DMS153 treated with DMSO at 0.1 percent for 48 hours (cell line): Measurements from ENCODE around the gene LYPD6B.

Source experiments
- DNase-seq: peaks from one replicate; lab custom pipeline; 2025; ENCODE audit not compliant: unreplicated experiment; lab: John Stamatoyannopoulos, UW

LYPD6B gene

DNA sequence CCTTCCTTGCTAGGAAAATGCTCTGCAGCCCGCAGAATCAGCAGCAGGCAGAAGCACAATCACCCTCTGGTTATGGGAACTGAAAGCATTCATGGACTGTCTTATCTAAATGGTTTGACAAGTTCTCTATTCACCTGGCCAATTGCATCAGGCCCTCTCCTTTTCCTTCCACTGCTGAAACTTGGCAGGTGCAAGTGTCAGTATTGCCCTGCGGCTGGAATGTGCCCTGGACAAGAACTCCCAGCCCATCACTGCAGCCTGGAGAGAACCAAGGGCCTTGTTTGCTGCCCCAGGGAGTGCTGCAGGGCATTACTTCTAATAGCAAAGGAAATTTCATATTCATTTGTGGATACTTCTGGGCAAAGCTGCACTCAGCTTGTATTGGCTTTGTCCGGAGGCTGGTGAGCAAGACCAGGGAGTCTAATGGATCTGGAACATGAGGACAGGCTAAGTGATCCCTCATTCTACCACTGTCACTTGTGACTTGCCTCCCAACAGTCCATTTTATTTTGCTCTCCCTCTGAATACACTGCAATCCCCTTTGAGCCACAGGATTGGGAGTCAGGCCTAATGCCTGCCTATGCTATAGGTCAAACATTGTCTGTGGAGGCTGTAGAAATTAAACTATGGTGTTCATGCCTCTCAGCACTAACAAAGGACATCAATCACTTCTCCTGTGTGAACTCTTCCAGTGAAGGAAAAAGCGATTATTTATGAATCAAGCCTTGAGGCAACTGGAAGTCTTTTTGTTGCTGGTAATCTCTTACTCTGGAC, 116.9 kb downstream of the LYPD6B start:
- DNase-seq = no peak

DNA sequence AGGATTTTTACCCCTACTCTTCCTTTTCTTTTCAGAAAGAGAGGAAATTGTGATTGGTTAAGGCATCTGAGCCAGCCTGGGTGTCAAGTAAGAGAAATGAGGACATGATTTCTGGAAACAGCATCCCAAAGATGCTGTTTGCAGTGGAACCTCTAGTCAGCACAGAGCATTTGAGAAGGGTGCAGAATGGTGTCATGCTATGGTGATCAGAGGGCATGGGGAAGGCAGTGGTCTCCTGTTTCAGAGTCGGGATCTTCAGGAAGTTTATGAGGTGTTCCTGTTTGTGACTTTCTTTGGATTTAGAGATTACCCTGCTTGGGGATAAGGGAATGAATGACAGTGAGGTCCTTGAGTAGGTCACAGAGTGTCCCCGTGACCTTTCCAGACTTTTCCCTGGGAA, 117.5 kb downstream of the LYPD6B start:
- DNase-seq = no peak

DNA sequence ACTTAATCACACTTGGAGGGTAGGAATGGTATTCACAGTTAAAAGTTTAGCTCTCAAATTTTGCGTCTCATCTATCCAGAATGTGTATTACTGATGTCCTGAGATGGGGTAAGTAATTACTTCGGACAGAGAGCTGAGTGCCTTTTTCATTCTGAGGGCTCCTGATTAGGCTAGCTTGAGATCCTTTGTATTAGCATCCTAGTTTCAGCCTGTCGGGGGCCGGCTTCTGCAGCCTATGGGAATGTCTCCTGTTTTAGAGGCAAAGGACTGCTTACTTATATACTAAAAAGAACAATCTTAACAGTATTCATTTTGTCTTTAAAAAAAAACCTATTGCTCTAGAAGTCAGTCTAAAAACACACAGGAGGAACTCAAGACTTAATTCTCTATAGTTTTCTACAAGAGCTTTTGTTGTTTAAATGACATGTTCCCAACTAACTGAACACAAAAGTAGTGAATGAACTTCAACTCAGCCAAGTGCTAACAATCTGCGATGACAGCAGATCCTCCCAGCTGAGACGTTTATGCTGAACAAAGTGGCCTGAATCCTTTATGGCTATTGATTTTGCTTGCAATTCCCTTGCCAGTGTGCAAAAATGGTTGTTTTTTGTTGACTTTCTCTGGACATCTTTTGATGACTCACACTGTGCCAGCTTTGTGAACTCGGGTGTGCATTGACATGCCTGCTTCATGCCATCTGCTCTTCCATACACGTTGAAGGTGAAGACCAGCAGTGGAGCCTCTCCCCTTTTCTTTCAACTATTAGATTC, 118.7 kb downstream of the LYPD6B start:
- no peak for DNase-seq

DNA sequence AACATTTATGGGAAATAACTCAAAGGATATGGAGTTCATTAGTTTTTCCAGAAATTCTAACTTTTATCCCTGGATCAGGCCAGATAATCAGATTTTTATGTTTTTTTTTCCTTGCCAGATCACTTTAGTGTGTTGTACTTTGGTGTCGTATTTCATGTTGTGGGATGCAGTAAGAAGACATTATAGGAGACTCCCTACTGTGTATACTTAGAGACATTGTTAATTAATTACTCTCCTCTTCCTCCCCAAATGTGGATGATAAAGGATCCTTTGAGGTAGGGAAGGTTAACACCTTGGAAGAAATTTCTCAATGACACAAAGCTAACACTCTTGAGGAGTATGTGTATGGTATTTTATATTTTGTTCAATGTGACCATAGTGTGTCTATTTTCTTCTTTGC, 120.5 kb downstream of the LYPD6B start:
- DNase-seq = no peak

DNA sequence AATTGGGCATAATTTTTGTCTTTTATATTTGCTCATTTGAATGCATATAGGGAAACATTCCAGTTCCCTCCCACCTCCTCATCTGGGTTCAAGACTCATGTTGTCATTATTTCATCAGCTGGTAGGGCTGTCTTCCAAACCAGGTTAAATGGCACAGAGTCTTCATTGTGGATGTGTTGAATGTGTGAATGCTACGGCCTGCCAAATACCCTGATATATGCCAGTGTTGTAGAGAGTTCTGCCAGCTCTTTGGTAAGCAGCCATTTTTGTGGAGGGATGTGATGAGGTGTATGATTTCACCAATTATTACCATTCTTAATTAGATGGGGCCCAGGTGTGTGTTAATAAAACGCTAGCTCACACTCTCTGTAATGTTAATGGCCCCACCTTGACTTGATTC, 121.7 kb downstream of the LYPD6B start:
- DNase-seq = no peak

DNA sequence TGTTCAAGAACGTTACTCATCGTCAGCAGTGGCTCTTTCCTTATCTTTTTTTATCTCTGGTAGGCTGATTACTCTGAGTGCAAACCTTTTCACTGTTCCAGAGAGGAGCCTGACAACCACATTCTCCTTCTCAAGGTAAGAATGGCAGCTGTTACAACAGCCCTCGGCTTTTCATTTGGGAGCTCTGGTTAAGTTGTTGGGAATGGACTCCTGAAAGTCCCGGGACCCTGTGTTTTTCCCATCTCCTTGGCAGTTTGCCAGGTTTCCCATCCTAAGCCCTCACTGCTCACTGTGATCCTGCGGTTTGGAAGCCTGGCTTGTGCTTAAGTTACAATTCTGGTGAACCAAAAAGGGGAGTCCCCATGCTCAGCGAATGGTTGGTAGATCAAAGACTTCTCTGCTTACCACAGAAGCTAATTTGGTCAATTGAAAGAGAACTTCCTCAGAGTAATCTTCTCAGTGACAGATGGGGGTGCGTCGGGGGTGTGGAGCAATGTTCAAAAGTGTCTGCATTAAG, 122.3 kb downstream of the LYPD6B start:
- DNase-seq = no peak

DNA sequence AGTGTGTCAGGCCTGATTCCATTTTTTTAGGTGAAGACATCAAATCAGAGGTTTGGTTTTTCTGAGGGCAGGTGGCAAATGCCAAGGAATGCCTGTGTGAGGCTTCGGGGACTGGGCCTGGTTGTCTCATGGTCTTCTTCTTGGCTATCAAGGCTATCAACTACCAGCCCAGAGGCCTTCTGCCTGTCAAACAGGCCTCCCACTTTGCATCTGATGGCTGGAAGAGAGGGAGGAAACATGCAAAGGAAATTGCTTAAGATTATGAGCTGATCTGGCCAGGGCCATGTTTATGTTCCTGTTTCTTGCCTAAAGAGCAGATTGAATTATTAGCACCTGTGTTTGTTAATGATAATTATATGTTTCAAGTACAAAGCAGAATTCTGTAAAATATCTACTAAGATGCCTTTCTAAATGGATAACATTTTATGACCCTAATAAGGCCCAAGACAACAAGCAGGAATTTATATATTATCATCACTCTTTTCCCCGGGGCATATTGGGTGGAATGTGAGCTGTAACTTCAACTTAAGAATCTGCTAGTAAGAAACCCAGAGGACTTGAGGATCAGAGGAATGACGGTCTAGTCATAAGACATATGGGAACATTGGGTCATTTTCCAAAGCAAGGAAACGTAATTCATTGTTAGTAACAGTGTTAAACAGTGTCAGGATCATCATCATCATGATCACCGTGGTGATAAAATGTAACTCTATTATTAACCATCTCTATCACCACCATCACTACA, 123.2 kb downstream of the LYPD6B start:
- DNase-seq = no peak

DNA sequence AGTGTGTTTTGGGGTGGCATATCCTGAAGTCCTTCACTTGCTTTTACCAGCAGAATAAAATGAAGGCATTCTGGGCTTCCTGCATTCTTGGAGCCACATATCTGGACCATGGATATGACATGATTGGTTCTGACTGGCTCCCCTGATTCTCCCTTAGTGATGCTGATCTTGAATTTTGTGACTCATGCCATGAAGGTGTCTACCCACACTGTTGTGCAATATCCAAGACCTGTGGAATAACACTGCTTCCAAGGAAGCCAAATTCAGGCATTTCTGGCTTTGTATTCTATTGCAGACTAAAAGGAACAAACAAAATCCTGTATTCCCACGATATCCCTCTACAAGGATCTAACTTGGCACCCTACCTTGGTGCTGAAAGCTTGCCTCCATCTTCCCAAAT, 125.8 kb downstream of the LYPD6B start:
- no peak for DNase-seq

DNA sequence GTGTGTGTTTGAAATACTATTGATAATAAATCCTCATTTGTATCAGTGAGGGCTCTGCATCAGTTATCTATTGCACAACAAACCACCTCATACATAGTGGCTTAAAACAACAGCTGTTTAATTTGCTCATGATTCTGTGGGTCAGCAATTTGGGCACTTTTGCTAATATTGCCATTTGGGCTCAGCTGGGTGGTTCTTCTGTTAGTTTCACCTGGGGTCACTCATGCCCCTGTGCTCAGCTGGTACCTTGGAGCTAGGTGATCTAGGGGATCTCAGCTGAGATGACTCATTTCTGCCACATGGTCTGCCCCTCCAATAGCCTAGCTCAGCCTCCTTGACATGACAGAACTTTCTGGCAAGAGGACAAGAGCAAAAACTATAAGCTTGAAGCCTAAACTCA, 126.3 kb downstream of the LYPD6B start:
- DNase-seq = no peak

DNA sequence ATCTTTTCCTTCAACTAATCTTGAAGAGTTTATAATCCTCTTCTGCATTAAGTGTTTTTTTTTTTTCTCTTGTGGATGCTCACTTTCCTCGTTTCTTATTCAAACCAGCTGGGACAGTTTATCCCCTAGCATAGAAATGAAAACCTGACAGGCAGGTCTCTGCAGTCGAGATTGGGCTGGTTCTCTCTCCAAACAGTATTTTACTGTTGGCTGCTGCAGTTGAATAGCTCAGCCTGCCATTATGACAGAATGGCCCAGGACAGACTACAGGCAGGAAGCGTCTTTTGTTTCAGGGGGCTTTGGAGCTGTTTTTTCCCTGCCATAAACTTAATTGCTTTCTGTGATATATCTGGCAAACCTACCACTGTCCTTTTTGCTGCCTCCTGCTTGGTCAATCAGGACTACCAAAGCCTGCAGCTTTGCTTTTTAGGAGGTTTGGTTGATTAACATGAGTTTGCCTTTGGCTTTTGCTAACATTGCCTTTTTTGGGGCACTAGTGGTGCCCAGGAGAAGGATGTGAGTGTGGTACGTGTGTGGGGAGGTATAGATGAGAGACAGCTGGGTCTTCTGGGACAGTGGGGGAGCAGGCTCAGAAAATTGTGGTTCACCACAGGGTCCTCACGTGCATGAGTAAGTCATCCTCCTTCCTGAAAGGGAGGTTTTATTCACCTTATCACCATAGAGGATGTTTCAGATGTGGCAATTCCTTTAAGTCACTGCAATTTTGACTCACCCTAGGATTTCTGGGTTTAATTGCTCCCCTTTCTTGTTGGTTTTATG, 128.7 kb downstream of the LYPD6B start:
- no peak for DNase-seq

DNA sequence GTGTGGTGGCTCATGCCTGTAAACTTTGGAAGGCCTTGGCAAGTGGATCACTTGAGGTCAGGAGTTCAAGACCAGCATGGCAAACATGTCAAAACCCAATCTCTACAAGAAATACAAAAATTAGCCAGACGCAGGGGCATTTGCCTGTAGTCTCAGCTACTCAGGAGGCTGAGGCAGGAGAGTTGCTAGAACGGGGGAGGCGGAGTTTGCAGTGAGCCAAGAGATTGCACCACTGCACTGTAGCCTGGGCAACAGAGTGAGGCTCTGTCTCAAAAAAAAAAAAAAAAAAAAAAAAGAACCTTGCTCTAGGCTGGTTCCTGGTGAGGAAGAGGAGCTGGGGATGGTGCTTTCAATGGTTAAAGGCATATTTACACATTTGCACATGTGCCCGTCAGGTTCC, 129.4 kb downstream of the LYPD6B start:
- no peak for DNase-seq

DNA sequence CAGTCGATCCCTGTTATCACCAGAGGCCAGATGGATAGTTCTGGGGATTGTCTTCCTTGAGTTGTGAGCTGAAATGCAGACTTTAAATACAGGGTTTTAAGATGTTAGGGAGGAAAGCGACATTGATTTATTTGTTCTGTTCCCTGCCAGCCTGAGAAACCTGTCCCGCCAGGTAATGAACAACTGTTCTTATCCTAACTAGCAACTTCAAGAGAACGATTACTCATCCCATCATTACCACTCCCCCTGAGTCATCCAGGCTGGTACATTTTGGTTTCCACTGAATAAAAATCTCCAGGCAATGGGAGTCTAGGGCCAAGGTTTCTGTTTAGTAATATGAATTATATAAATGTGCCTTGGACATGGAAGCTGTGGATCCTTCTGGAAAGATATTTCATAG, 131.2 kb downstream of the LYPD6B start:
- DNase-seq = peak; percentile 23

DNA sequence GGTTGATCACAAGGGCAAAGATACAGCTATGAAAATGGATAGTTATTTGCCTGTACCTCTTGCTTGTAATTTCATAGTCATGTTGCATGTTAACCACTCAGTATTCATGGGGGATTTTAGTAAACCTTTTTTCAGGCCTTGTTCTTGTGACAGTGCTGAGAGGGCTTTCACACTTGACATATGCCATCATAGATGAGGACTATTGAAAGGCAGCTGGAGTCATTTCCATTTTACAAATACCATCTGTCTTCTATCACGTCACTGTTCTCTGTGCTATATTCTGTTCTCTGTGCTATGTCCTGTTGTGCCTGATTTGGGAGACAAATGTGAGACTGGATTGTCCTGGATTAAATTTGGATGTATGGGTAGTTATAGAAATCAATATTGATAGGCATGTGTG, 131.7 kb downstream of the LYPD6B start:
- DNase-seq = no peak

DNA sequence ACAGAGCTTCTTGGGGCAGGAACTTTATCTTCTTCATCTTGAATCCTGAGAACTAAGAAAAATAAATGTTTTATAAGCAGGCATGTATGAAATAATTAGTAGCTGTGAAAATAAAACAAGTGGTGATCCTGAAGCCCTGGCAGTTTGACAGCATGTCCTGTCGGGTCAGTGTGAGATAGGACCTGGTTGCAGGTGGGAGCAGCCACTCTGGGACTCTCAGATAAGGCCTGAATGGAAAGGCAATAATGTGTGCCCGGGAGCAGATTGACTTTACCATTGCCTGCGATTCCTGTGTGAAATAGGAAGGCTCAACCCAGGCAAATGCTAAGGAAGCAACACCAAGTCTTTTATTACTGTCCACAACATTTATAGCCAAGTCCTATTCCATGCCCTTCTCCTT, 132.4 kb downstream of the LYPD6B start:
- DNase-seq = no peak

DNA sequence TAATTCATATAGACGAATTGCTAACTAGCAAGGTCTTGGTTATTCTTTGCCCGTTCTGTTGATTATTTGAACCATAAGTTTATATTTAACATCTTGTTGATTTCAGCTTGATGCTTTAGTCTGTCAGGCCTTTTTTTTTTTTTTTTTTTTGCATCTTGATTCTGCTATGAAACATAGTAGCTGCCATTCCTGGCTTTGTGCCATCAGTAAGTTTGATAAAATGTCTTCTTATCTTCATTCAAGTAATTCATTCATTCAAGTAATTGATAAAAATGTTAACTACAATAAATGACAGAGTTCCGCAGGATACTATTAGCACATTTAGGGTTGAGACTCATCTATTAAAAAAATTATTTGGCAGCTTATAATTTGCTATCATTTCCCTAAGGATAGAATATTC, 134.7 kb downstream of the LYPD6B start:
- no peak for DNase-seq

DNA sequence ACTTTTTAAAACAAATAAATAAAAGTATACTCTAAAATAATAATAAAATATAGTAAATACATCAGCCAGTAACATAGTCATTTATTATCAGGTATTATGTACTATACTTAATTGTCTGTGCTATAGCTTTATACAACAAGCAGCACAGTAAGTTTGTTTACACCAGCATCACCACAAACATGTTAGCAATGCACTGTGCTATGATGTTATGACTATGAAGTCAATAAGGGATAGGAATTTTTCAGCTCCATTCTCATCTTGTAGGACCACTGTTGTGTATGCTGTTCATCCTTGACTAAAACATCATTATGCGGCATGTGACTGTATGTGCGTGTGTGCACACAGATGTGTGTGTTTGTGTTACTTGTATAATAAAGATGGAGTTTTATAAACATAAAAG, 137.5 kb downstream of the LYPD6B start:
- DNase-seq = no peak

DNA sequence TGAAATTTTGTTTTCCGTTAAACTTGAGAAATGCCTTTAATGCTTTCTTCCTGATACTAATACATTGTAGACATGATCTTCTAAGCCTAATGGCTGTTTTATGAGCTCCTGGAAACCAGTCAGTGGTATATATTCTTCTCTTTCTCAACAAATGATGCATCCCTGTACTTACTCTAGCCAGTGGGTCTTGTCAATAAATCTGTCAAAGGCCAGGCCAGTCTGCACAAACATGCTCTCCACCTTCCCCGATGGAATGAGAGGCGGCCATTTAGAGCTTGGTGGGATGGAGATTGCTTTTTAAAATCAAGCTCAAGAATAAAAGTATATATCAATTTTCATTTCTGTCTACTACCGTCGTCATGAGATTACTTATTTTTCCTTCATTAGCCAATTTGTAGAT, 140.1 kb downstream of the LYPD6B start:
- no peak for DNase-seq

DNA sequence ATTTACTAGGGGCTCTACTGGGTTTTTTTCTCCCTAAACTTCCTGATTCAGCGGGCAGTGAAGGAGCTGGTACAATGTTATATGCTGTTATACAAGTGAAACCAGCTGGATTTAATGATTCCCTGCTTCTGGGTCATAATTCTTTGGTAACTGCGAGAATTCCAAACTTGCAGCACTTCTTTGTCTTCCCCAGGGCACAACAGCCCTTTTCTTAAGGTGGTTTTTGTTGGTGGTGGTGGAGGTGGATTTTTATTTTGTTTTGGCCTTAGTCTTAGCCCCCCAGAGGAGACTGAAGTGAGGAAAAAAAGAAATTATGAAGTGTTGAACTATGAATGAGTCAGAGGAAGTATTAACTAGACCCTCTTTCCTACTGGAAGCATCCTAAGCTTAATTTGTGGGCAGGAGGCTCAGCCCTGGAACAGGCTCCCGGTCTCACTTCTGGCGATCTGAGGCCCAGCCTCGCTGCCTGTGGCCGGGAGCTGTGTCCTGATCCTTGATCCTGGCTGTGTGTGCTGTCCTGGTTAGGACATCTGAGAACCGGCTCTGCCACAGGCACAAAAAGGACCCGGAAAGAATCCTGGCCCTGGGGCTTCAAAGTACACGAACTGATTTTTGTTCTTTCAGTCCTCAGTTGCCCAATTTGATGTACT, 141.9 kb downstream of the LYPD6B start:
- no peak for DNase-seq

DNA sequence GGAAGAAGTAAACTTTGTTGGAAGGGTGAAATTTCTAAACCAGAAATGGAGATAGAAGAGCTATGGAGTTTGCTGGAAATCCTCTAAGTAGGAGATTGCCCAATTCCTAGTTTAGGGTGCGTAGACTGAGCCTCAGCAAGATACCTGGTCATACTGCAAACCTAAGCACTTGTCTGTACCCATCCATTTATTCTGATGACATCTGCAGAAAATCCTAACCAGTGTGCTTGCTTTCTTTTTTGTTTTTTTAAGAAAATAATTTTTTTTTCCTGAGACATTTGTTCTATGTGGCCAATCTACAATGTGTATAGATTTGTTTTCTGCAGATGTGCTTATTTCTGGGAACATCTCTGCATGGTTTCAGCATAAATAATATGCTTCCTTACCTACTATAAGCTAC, 144.7 kb downstream of the LYPD6B start:
- DNase-seq = no peak

DNA sequence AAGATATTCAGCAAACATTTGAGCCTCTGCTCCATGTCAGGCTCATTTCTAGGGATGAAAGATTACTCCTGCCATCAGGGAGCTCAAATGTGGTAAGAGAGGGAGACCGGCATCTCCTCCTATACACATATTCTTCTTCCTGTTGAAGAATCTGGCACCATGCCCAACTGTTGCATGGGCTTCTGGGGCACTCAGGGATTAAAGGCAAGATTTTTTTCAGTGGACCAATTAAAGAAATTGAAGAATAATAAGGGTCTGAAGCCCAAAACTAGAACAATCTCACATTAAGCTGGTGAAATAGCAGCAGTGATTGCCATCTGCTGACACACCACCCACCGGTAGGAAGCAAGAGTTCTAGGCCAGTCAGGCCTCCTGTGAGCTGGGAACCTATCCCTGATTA, 146.5 kb downstream of the LYPD6B start:
- no peak for DNase-seq
